A549 (cell line): ENCODE measurements around the gene LYPD6B.

ENCODE experiments used
- CTCF ChIP-seq: fragments of >200 bp; sonication (Bioruptor Twin); formaldehyde crosslinking; IDR thresholded peaks from 3 replicates; pipeline ENCODE4 v1.5.1; 2016
- EHMT2 ChIP-seq: fragments of 200-600 bp; sonication (generic); IDR thresholded peaks from 2 replicates; pipeline ENCODE4 v1.6.1; 2016; ENCODE audit warnings: antibody characterized with exemption, low read depth, mild to moderate bottlenecking, moderate library complexity
- EP300 ChIP-seq, 2 experiments: fragments of >200 bp; sonication (Bioruptor Twin); formaldehyde crosslinking; IDR thresholded peaks; 2 replicates in 1 of 2; 3 replicates in 1 of 2; pipeline ENCODE4 v1.6.1; 2016 to 2017
- ESRRA ChIP-seq: fragments of 150-350 bp; IDR thresholded peaks from 2 replicates; pipeline ENCODE4 v1.6.1; 2014; ENCODE audit warnings: mild to moderate bottlenecking, low read length, borderline replicate concordance
- HMGXB4 ChIP-seq: fragments of 250-450 bp; sonication (Bioruptor Pico); IDR thresholded peaks from 2 replicates; pipeline ENCODE4 v1.5.0; 2021; ENCODE audit warnings: mild to moderate bottlenecking, moderate library complexity, borderline replicate concordance
- HOXB5 ChIP-seq: fragments of 250-450 bp; sonication (Bioruptor Pico); IDR thresholded peaks from 2 replicates; pipeline ENCODE4 v1.5.0; 2020; ENCODE audit warnings: mild to moderate bottlenecking, moderate library complexity
- MAX ChIP-seq: IDR thresholded peaks from 2 replicates; pipeline ENCODE4 v1.6.1; 2012
- POLR2A ChIP-seq: IDR thresholded peaks from 2 replicates; pipeline ENCODE4 v1.6.1; 2012; ENCODE audit warnings: mild to moderate bottlenecking, low read length
- RAD21 ChIP-seq, 2 experiments: fragments of >200 bp in 1 of 2; sonication (Bioruptor Twin) in 1 of 2; formaldehyde crosslinking in 1 of 2; IDR thresholded peaks in 1 of 2; conservative IDR thresholded peaks in 1 of 2; 2 replicates in 1 of 2; 3 replicates in 1 of 2; pipeline ENCODE4 v1.6.1; 2012 to 2018; ENCODE audit warnings: inconsistent platforms in 1 of 2
- RFX5 ChIP-seq: fragments of 450-650 bp; IDR thresholded peaks from 2 replicates; pipeline ENCODE4 v1.7.1; 2014; ENCODE audit warnings: antibody characterized with exemption, mild to moderate bottlenecking, moderate library complexity
- RNF2 ChIP-seq: fragments of 200-600 bp; sonication (generic); IDR thresholded peaks from 2 replicates; pipeline ENCODE4 v1.6.1; 2016; ENCODE audit warnings: low read depth, mild to moderate bottlenecking, antibody characterized with exemption, moderate library complexity, borderline replicate concordance
- SMC3 ChIP-seq: fragments of >200 bp; sonication (Bioruptor Twin); formaldehyde crosslinking; IDR thresholded peaks from 3 replicates; pipeline ENCODE4 v1.6.1; 2018; ENCODE audit warnings: inconsistent platforms
- ZC3H11A ChIP-seq: fragments of 450-650 bp; IDR thresholded peaks from 2 replicates; pipeline ENCODE4 v1.6.1; 2014; ENCODE audit warnings: antibody characterized with exemption, mild to moderate bottlenecking

GRCh38 chr2:149040451-149040850 is 2.0 kb downstream of the LYPD6B start:
- TF ChIP-seq HOXB5 (CRISPR knock-in tag) (no peak), RAD21 (conservative IDR thresholded peaks at IDR 0.05 in 1 of 2, IDR thresholded peaks at IDR 0.05 in 1 of 2) (peak in 1 of 2 experiments; percentile 21; a peak in 2 of 5 replicates), CTCF (no peak), HMGXB4 (CRISPR knock-in tag) (no peak), POLR2A (no peak), ZC3H11A (no peak), EHMT2 (no peak), SMC3 (no peak), MAX (no peak), EP300 (IDR thresholded peaks at IDR 0.05) (no peak), ESRRA (no peak), RFX5 (no peak), RNF2 (no peak)
